ENCODE data around the gene SAMD4A.

GRCh38 chr14:54685286-54685845, 118.4 kb downstream of the SAMD4A start:
- TF ChIP-seq CTCF (IDR thresholded peaks at IDR 0.05) (no peak), POLR2A (IDR thresholded peaks at IDR 0.05) (no peak)
